ENCODE data around the gene LYVE1.

LYVE1 gene

DNA sequence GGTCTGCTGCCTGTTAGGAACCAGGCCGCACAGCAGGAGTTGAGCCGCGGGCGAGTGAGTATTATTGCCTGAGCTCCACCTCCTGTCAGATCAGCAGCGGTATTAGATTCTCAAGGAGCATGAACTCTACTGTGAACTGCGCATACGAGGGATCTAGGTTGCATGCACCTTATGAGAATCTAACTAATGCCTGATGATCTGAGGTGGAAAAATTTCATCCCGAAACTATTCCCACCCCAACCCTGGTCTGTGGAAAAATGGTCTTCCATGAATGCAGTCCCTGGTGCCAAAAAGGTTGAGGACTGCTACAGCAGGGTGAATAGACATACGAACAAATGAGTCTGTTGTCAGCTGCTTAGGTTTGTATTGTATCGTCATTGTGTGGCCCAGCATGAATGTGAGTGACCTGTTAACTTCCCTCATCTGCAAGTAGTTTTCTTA, 57.3 kb downstream of the LYVE1 start:
- Histone ChIP-seq H3K27me3 (ENCODE audit: control insufficient read depth in 1 of 2, insufficient read depth in 2 of 2, low read length in 2 of 2) (no peaks in the 10 kb centered on the region), H3K36me3 (ENCODE audit: control insufficient read depth in 2 of 2, insufficient read depth in 2 of 2, low read length in 2 of 2) (no peaks in the 10 kb centered on the region), H3K9me3 (ENCODE audit: control insufficient read depth in 2 of 2, low read length in 2 of 2) (no peaks in the 10 kb centered on the region), H3K27ac (ENCODE audit: low read length) (no peak overlapping the region), H3K9ac (ENCODE audit: low read length in 2 of 2) (no peak overlapping the region), H3K4me3 (ENCODE audit: low read length in 2 of 2) (no peak overlapping the region), H3K4me1 (ENCODE audit: control insufficient read depth, insufficient read depth, low read length) (no peaks in the 10 kb centered on the region)

Measured in stomach smooth muscle (tissue), 2 donors.